NOMO-1 treated with dmso at 0.1 percent for 144 hours (cell line): ENCODE measurements around the gene ZNF592.

Source experiments
- DNase-seq: peaks from one replicate; lab custom pipeline; 2025; ENCODE audit not compliant: unreplicated experiment; lab: John Stamatoyannopoulos, UW

Gene ZNF592

DNA sequence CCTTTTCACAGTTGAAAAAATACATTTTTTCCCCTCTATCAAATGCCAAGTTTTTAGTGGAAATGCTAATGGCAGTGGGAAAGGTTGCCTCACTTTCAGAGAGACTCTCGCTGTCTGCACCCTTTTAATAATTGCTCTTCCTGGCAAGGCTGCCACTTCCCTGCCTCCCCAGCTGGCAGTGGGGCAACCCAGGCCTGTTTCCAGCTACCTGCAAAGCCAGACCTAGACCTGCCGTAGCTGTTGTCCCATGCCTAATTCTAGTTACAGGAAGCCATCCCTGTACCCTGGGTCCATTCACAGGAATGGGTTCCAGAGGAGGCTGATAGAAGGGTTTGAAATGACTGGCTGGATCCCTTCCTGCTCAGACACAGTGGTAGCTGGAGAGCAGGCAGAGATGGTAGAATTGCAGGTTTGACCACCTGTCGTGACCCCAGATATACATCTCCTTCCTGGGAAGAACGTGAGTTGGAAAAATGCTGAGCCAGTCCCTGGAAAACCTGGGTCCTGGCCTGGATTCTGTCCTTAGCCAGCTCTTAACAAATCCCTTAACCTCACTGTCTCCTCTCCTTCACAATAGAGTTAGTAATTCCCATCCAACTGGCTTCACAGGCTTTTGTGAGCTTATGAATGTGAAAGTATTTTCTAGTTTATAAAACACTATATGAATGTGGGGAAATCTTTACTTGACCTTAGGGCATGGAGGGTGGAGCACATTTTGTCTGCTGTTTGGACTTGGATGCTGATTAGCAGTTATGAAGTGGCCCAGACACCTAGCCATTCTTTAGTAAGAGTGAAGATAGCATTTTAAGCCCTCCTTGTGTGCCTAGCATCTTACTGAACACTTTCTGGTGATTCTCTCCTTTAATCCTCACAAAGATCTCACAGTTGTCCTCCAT is 55.9 kb downstream of the ZNF592 start:
- no peak for DNase-seq

- no peak for DNase-seq
These were observed 56.8 kb downstream of the ZNF592 start for GRCh38 chr15:84805221-84805620.

- DNase-seq, result no peak
These were observed 58.8 kb downstream of the ZNF592 start for GRCh38 chr15:84807228-84807627.

DNA sequence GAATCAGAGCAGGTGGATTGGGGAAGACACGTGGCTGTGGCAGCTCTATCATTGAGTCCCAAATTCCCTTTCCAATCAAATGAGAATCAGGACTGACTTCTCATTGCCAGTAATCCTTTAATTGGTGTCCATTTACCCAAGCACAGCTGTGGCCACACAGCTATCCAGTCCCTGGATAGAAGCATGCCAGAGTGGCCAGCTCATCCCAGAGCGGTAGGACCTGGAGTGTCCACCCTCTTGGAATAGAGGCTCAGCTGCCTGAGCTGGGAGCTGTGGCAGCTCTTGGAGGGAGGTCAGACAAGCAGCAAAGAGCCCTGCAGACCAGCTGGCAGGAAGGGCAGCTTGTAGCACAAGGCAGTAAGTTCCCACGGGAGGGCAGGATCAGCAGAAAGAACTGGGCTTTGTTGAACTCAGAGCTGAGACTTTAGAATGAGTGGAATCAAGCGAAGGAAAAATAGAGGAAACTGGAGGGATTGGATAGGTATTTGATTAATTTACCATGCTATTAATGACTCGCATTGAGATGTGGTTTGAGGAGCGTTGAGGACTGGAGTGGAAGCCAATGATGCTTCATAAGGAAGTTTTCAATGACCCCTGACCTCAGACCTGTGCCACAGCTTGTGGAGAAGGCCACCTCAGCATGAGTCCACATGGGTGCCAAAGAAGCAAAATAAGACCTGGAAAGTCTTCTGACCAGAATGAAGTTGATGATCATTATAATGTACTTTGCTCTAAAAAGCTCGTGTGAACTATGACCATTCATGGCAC is 61.9 kb downstream of the ZNF592 start:
- no peak for DNase-seq

DNA sequence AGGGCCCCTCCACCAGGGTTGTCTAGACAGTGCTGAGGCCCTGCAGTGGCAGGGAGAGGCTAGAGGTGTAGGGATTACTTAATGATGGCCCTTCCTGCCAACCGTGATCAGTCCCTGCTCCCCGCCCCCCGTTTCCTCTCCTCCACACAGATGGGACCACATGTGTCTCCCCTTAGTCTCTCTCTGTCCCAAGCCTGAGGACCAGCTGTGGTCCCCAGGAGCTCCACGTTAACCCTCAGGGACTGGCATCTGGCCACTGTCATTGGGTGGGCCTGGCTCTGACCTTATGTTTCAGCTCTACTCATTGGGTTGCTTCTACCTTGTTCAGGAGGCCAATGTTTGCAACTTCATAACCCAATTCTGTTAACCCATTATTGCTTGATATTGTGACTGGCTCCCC is 62.8 kb downstream of the ZNF592 start:
- no peak for DNase-seq

- DNase-seq, result no peak
These were observed 63.4 kb downstream of the ZNF592 start for GRCh38 chr15:84811828-84812227.

DNA sequence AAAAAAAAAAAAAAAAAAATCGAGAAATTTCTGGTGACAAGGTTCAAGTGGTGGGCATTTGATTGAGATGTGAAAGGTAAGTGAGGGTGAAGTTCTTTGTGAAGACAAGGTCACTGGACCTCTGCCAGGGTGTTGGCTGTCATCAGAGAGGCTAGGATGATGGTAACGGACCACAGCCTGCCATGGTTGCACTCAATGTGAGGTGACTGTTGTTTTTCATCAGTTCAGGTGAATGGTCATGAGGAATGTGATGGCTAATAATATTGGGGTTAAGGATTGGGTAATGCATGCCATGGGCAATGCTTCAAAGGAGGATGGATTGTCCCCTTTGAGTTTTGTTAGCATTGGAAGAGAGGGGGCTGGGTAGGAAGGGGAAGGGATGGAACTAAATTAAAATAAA is 64.5 kb downstream of the ZNF592 start:
- no peak for DNase-seq

- no peak for DNase-seq
These were observed 65.0 kb downstream of the ZNF592 start for GRCh38 chr15:84813435-84813834.

- DNase-seq, result no peak
These were observed 65.5 kb downstream of the ZNF592 start for GRCh38 chr15:84813931-84814330.

- DNase-seq, result peak; percentile 13
These were observed 66.5 kb downstream of the ZNF592 start for GRCh38 chr15:84814916-84815315.

DNA sequence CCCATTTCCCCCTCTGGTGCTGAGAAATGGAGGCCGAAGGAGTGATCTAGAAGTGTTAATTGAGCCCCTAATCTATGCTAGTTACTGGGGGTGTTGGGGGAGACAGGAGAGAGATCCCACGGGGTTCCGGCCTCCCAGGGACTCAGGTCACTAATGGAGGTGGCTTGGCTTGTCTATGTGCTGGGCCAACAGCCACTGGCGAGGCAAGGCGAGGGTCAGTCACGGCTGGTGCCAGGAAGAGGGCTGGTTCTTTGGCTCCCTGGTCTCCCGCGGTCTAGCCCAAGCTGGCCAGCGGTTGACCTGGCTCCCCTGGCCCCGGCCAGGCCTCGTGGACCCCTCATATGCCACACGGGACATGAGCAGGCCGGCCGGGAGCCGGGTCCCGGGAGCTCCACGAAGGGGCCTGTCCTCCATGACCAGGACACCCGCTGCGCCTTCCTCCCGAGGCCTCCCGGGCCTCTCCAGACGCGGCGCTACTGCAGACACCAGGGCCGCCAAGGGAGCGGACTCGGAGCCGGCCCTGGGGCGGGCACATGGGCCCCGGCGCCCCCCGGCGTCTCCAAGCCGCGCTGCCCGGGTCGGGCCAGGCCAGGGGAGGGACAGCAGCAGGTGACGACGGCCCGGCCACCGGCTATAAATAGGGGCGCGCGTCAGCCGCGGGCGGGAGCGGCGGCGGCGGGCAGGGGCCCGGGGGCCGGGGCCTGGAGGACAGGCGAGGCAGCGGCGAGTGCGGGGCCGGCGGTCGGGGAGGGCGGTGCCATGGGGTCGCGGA is 68.5 kb downstream of the ZNF592 start, which contains the start of gene ALPK3:
Gene ALPK3, plus strand, starts transcription at position 663 of the 772 bp plus-strand sequence. Its CDS starts 97 bp downstream, at position 760.
- DNase-seq, result no peak

DNA sequence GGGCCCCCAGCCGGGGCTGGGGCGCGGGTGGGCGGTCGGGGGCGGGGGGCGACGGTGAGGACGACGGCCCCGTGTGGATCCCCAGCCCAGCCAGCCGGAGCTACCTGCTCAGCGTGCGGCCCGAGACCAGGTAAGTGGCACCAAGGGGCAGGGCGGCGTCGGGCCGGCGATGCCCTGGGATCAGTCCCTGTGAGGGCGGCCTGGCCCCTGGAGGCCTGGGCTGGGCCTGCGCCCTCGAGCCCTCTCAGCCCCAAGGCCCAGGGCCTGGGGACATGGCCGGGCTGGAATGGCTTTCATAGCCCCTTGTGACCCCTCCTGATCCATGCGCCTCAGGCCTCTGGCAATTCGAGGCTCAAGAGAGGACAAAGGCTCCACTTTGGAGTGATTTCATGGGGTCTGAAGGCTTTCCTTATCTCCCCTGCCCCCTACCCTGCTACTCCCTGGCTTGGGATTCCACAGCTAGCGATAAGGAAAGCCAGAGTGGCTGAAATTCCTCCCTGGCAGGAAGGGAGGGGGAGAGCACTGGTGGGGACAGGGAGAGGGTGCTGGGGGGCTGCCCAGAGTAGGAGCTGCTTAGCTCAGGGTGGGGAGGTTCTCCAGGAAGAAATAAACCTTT is 69.2 kb downstream of the ZNF592 start:
- no peak for DNase-seq

DNA sequence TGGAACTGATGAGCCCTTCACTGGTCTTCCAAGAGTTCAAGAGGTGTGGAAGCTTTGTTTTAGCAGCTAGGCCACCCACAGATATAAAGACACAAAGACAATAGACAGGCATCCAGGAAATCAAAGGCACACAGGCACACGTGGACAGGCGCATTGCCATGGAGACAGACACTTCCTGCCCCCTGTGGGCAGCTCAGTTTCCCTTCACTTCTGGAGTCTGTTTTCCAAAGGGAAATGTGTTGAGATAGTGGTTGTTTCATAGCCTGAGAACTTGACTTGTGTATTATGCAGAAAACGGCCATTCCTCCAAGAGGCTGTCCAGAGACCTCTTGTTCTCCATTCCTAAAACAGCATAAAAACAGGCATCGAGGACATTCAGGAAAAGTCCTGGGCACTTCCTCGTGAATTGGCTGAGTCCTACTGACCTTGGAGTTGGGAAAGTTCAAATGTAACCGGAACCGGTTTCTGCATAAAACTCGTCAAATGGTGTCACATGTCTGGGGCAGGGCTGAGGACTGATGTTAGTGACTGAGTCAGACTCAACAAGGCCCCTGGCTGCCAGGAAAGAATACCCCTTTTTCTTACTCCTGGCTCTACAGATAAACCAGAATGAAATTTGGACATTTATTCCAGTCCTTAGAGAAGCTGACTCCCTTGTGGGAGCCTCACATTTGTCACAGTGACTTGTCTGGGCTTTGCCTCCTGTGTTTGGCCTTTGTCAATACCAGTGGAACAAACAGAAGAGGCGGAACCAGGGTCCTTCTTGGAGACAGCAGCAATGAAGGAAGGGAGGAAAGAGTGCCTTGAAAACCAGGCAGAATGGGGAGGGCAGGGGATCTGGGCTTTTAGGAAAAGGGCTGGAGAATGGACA is 70.1 kb downstream of the ZNF592 start:
- DNase-seq, result no peak

- DNase-seq, result no peak
These were observed 70.9 kb downstream of the ZNF592 start for GRCh38 chr15:84819291-84819768.

- no peak for DNase-seq
These were observed 71.4 kb downstream of the ZNF592 start for GRCh38 chr15:84819791-84820190.

DNA sequence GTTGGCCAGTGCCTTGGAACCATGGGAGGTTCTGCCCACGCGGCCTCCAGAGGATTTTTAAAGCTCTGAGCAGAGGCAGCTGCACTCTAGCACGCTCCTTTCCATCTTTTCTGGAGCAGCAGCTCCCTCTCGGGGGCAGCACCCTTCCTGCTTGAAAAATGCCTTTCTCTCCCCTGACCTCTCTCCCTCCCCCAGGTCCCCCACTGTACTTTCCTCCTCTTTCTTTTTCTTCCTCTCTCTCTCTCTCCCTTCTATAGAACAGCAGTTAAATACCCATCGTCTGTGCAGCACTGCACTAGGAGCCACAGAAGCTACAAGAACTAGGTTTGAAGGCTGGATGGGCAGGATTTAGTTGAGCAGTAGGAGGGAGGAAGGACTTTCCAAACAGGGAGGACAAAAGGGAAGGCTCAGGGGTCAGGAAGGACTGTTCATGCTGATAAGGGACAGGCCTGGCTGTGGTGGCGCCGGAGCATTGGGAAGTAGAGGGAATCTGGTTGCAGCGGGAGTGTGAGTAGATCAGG is 73.2 kb downstream of the ZNF592 start:
- DNase-seq, result no peak

DNA sequence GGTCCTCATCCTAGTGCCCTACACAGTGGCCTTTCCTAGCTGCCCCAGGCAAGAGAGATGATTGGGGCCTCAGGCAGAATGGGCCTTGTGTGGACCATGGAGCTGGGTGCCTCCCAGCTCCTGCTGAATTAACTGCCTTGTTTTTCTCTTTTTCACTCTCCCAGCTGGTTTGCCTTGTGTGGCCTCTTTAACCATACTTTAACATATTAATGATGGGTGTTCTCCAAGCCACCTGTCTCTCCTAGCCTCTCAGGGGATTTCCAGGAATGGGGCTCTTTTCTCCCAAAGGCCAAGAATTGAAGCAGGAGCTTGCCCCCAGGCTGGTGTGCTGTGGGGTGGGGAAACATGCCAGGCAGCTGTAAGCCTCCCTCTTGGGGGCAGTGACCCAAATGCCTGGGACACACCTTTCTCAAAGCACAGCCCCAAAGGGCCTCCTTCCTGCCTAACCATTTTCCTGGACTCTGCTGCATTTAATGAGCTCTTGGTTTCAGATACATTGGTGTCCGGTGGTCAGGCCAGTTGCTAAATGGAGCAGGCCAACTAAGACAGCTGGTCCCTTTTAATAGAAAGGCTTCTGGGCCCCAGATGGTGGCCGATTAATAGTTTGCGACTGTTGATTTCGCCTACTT is 74.4 kb downstream of the ZNF592 start:
- DNase-seq, result no peak

DNA sequence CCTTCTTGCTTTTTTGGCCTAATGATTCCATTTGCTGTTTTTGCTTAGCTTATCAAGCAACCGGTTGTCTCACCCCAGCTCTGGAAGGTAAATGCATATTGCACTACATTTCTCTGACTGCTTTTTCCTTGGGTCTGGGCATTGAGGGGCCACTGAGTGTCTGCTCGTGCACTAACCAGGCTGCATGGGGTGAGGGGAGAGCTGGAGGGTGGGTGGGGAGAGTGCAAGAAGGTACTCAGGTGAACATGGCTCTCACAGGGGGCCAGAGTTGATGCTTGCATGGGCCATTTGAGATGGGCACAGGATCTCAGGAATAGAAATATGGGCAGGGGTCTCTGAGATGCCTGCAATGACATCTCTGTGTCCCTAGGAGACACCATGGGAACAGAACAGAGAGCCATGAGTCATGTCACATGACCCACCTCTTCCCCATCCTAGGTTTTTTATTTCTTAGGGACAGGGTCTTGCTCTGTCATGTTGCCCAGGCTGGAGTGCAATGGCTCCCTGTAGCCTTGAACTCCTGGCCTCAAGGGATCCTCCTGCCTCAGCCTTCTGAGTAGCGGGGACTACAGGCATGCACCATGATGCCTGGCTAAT is 75.0 kb downstream of the ZNF592 start:
- no peak for DNase-seq
